ENCODE data around the gene FBXW8.
"Not testable (repeated sequence)": the region's sequence is repeated elsewhere in the genome, so short reads cannot be mapped to it uniquely, and the experiment has no call there.

The FBXW8 gene

GRCh38 chr12:117053597-117054201 is 142.9 kb downstream of the FBXW8 start:
- no peaks in the 10 kb centered on the region for H3K79me1 ChIP-seq (ENCODE audit: low read length)
- no peak overlapping the region for H4K12ac ChIP-seq (ENCODE audit: low read depth, low read length)
- H3K23ac ChIP-seq (ENCODE audit: low read length) = no peak overlapping the region
- H3K27me3 ChIP-seq (ENCODE audit: insufficient read depth, low read length) = no peaks in the 10 kb centered on the region
- peaks cover 0 to under 1% of the 10 kb centered on the region in 2 experiments for H3K4me1 ChIP-seq (ENCODE audit: control insufficient read depth in 1 of 2, insufficient read depth in 2 of 2, low read length in 2 of 2)
- no peak overlapping the region for H4K91ac ChIP-seq (ENCODE audit: low read depth, low read length)
- no peak overlapping the region for H2AK5ac ChIP-seq (ENCODE audit: low read length)
- H3K18ac ChIP-seq (ENCODE audit: low read length) = no peak overlapping the region
- no peak for DNase-seq
- H3K14ac ChIP-seq (ENCODE audit: low read length) = no peak overlapping the region
- H3K9me3 ChIP-seq (ENCODE audit: insufficient read depth, low read depth, low read length) = no peaks in the 10 kb centered on the region
- no peak overlapping the region for H3K4ac ChIP-seq (ENCODE audit: low read depth, low read length)
- no CpG with 5 or more reads among the region's 18 CpGs for WGBS (ENCODE audit: extremely low coverage, insufficient coverage, insufficient read length)
- H3K79me2 ChIP-seq (ENCODE audit: control insufficient read depth, insufficient read depth, low read length, poor library complexity) = no peaks in the 10 kb centered on the region
- H2BK5ac ChIP-seq (ENCODE audit: low read depth, low read length, poor library complexity) = no peak overlapping the region
- H3K4me3 ChIP-seq (ENCODE audit: low read depth, low read length) = no peak overlapping the region
- H4K8ac ChIP-seq (ENCODE audit: low read depth, low read length) = no peak overlapping the region
- no peak overlapping the region for H2AFZ ChIP-seq (ENCODE audit: insufficient read depth, low read length, poor library complexity)
- H3K36me3 ChIP-seq (ENCODE audit: control insufficient read depth in 1 of 2, insufficient read depth in 2 of 2, low read length in 2 of 2) = no peaks in the 10 kb centered on the region
- no peak overlapping the region for H2BK12ac ChIP-seq (ENCODE audit: low read length)
- H2BK120ac ChIP-seq (ENCODE audit: insufficient read depth, low read length, poor library complexity) = no peak overlapping the region
- H3K4me2 ChIP-seq (ENCODE audit: low read length) = no peak overlapping the region
- H3K27ac ChIP-seq (ENCODE audit: low read depth, low read length) = no peak overlapping the region
- H3K9ac ChIP-seq (ENCODE audit: low read length) = no peak overlapping the region

- no CpG with 5 or more reads among the region's 6 CpGs for WGBS (ENCODE audit: extremely low coverage, insufficient coverage, insufficient read length)
Observed at GRCh38 chr12:117054279-117054678, 143.5 kb downstream of the FBXW8 start.

DNA sequence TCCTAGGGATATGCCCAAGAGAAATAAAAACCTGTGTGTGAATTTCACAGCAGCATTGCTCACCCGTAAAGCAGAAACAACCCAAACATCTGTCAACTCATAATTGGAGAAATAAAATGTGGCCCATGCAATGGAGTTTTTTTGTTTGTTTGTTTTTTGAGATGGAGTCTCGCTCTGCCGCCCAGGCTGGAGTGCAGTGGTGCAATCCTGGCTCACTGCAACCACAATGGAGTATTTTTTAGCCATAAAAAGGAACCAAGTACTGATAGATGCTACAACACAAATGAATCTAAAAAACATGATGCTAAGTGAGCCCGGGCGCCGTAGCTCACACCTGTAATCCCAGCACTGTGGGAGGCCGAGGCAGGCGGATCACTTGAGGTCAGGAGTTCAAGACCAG is 146.9 kb downstream of the FBXW8 start:
- not testable (repeated sequence) for H2BK120ac ChIP-seq (ENCODE audit: insufficient read depth, low read length, poor library complexity); H3K9ac ChIP-seq (ENCODE audit: low read length); H4K8ac ChIP-seq (ENCODE audit: low read depth, low read length); H3K4ac ChIP-seq (ENCODE audit: low read depth, low read length); H3K36me3 ChIP-seq (ENCODE audit: control insufficient read depth in 1 of 2, insufficient read depth in 2 of 2, low read length in 2 of 2); H3K4me3 ChIP-seq (ENCODE audit: low read depth, low read length); H2AK5ac ChIP-seq (ENCODE audit: low read length); H3K9me3 ChIP-seq (ENCODE audit: insufficient read depth, low read depth, low read length); H3K79me2 ChIP-seq (ENCODE audit: control insufficient read depth, insufficient read depth, low read length, poor library complexity); H3K4me2 ChIP-seq (ENCODE audit: low read length); H4K12ac ChIP-seq (ENCODE audit: low read depth, low read length); H3K27ac ChIP-seq (ENCODE audit: low read depth, low read length); H3K14ac ChIP-seq (ENCODE audit: low read length); H3K27me3 ChIP-seq (ENCODE audit: insufficient read depth, low read length); H3K4me1 ChIP-seq (ENCODE audit: control insufficient read depth in 1 of 2, insufficient read depth in 2 of 2, low read length in 2 of 2); H2AFZ ChIP-seq (ENCODE audit: insufficient read depth, low read length, poor library complexity); H2BK5ac ChIP-seq (ENCODE audit: low read depth, low read length, poor library complexity); H3K79me1 ChIP-seq (ENCODE audit: low read length); H4K91ac ChIP-seq (ENCODE audit: low read depth, low read length); H3K18ac ChIP-seq (ENCODE audit: low read length); H2BK12ac ChIP-seq (ENCODE audit: low read length); H3K23ac ChIP-seq (ENCODE audit: low read length); DNase-seq
- WGBS (ENCODE audit: extremely low coverage, insufficient coverage, insufficient read length) = no CpG with 5 or more reads among the region's 8 CpGs

More at GRCh38 chr12:117054279-117054678, 143.5 kb downstream of the FBXW8 start:
- Histone ChIP-seq H3K36me3 (ENCODE audit: control insufficient read depth in 1 of 2, insufficient read depth in 2 of 2, low read length in 2 of 2) (no peaks in the 10 kb centered on the region), H3K27me3 (ENCODE audit: insufficient read depth, low read length) (no peaks in the 10 kb centered on the region), H4K12ac (ENCODE audit: low read depth, low read length) (no peak overlapping the region), H2BK120ac (ENCODE audit: insufficient read depth, low read length, poor library complexity) (no peak overlapping the region), H3K14ac (ENCODE audit: low read length) (no peak overlapping the region), H2BK12ac (ENCODE audit: low read length) (no peak overlapping the region), H3K9ac (ENCODE audit: low read length) (no peak overlapping the region), H3K4me2 (ENCODE audit: low read length) (no peak overlapping the region), H3K79me1 (ENCODE audit: low read length) (no peaks in the 10 kb centered on the region), H2AK5ac (ENCODE audit: low read length) (no peak overlapping the region), H2BK5ac (ENCODE audit: low read depth, low read length, poor library complexity) (no peak overlapping the region), H4K8ac (ENCODE audit: low read depth, low read length) (no peak overlapping the region), H4K91ac (ENCODE audit: low read depth, low read length) (no peak overlapping the region), H3K4me3 (ENCODE audit: low read depth, low read length) (no peak overlapping the region), H3K18ac (ENCODE audit: low read length) (no peak overlapping the region), H2AFZ (ENCODE audit: insufficient read depth, low read length, poor library complexity) (no peak overlapping the region), H3K27ac (ENCODE audit: low read depth, low read length) (no peak overlapping the region), H3K4ac (ENCODE audit: low read depth, low read length) (no peak overlapping the region), H3K79me2 (ENCODE audit: control insufficient read depth, insufficient read depth, low read length, poor library complexity) (no peaks in the 10 kb centered on the region), H3K9me3 (ENCODE audit: insufficient read depth, low read depth, low read length) (no peaks in the 10 kb centered on the region), H3K4me1 (ENCODE audit: control insufficient read depth in 1 of 2, insufficient read depth in 2 of 2, low read length in 2 of 2) (no peaks in the 10 kb centered on the region), H3K23ac (ENCODE audit: low read length) (no peak overlapping the region)
- DNase-seq = no peak

DNA sequence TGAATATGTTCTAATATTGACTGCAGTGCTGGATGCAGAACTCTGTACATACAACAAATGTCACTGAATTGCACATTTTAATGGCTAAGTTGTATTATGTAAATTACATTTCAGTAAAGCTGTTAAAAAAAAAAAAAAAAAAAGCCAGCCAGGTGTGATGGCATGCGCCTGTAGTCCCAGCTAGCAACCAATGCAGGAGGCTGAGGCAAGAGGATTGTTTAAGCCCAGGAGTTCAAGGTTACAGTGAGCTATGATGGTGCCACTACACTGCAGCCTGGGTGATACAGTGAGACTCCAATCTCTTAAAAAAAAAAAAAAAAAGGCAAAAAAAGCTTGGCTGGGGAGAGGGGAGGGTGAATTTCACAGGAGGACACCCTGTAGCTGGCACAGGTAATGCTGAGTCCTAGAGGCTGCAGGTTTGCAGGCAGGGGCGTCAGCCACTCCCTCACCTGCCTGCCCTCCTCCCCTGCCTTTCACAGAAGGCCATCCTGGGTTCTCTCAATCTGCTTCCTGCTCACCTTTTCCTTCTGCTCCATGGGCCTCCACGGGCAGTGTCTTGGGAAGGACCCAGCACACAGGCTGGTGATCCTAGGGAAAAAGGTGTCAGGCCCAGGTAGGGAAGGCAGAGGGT is 147.8 kb downstream of the FBXW8 start:
- Histone ChIP-seq H3K9ac (ENCODE audit: low read length) (no peak overlapping the region), H3K36me3 (ENCODE audit: control insufficient read depth in 1 of 2, insufficient read depth in 2 of 2, low read length in 2 of 2) (no peaks in the 10 kb centered on the region), H3K27ac (ENCODE audit: low read depth, low read length) (no peak overlapping the region), H3K27me3 (ENCODE audit: insufficient read depth, low read length) (no peaks in the 10 kb centered on the region), H3K9me3 (ENCODE audit: insufficient read depth, low read depth, low read length) (no peaks in the 10 kb centered on the region), H2BK120ac (ENCODE audit: insufficient read depth, low read length, poor library complexity) (no peak overlapping the region), H4K8ac (ENCODE audit: low read depth, low read length) (no peak overlapping the region), H3K4ac (ENCODE audit: low read depth, low read length) (no peak overlapping the region), H3K79me2 (ENCODE audit: control insufficient read depth, insufficient read depth, low read length, poor library complexity) (no peaks in the 10 kb centered on the region), H3K18ac (ENCODE audit: low read length) (no peak overlapping the region), H4K91ac (ENCODE audit: low read depth, low read length) (no peak overlapping the region), H3K14ac (ENCODE audit: low read length) (no peak overlapping the region), H4K12ac (ENCODE audit: low read depth, low read length) (no peak overlapping the region), H3K79me1 (ENCODE audit: low read length) (no peaks in the 10 kb centered on the region), H3K4me3 (ENCODE audit: low read depth, low read length) (no peak overlapping the region), H3K23ac (ENCODE audit: low read length) (no peak overlapping the region), H3K4me2 (ENCODE audit: low read length) (no peak overlapping the region), H2AK5ac (ENCODE audit: low read length) (no peak overlapping the region), H2BK12ac (ENCODE audit: low read length) (no peak overlapping the region), H2AFZ (ENCODE audit: insufficient read depth, low read length, poor library complexity) (no peak overlapping the region), H3K4me1 (ENCODE audit: control insufficient read depth in 1 of 2, insufficient read depth in 2 of 2, low read length in 2 of 2) (peaks cover 3 to 4% of the 10 kb centered on the region in 2 experiments), H2BK5ac (ENCODE audit: low read depth, low read length, poor library complexity) (no peak overlapping the region)
- WGBS (ENCODE audit: extremely low coverage, insufficient coverage, insufficient read length) = no CpG with 5 or more reads among the region's 3 CpGs
- DNase-seq = no peak
